GM23338 (cell line): ENCODE measurements around the gene GRIN3A. TPM values are rescaled to one million over a fixed set of nuclear protein-coding genes. Genes with fewer than 3 reads are reported as not detected.

Experiments
- ATAC-seq: fragments of 200-7000 bp; cut with Tn5 transposase; 3 replicates; pipeline ENCODE4 v1.9.1; 2020
- DNase-seq: peaks from one replicate; pipeline ENCODE4 v3.0.0-alpha.2; 2015; ENCODE audit warnings: low spot score
- H2AFZ ChIP-seq: fragments of 200-600 bp; sonication (generic); 2 replicates; pipeline ENCODE4 v1.8.0; 2016; ENCODE audit warnings: antibody characterized with exemption, mild to moderate bottlenecking, moderate library complexity
- H3F3A ChIP-seq: fragments of 200-600 bp; sonication (generic); replicated peaks from 2 replicates; pipeline ENCODE4 v1.8.0; 2017; ENCODE audit warnings: antibody characterized with exemption, mixed run types, low read depth
- H3K27ac ChIP-seq: fragments of 200-600 bp; sonication (generic); 2 replicates; pipeline ENCODE4 v1.6.1; 2016; ENCODE audit warnings: low read depth
- H3K27me3 ChIP-seq: fragments of 200-600 bp; sonication (generic); 2 replicates; pipeline ENCODE4 v1.8.0; 2016; ENCODE audit warnings: mild to moderate bottlenecking, mixed run types, moderate library complexity; ENCODE audit not compliant: insufficient read depth
- H3K36me3 ChIP-seq: fragments of 200-600 bp; sonication (generic); 2 replicates; pipeline ENCODE4 v1.8.0; 2016; ENCODE audit warnings: mild to moderate bottlenecking; ENCODE audit not compliant: insufficient read depth
- H3K4me1 ChIP-seq: fragments of 200-600 bp; sonication (generic); 2 replicates; pipeline ENCODE4 v1.8.0; 2016; ENCODE audit warnings: mild to moderate bottlenecking, moderate library complexity; ENCODE audit not compliant: insufficient read depth
- H3K4me2 ChIP-seq: fragments of 200-600 bp; sonication (generic); 2 replicates; pipeline ENCODE4 v1.7.1; 2017; ENCODE audit warnings: mixed run types
- H3K4me3 ChIP-seq: fragments of 200-600 bp; sonication (generic); 2 replicates; pipeline ENCODE4 v1.6.1; 2016; ENCODE audit warnings: mixed run types
- H3K79me2 ChIP-seq: fragments of 200-600 bp; sonication (generic); replicated peaks from 2 replicates; pipeline ENCODE4 v1.8.0; 2017; ENCODE audit warnings: mild to moderate bottlenecking; ENCODE audit not compliant: insufficient read depth
- H3K9me2 ChIP-seq: fragments of 200-600 bp; sonication (generic); 2 replicates; pipeline ENCODE4 v1.8.0; 2017; ENCODE audit not compliant: insufficient read depth
- H4K20me1 ChIP-seq: fragments of 200-600 bp; sonication (generic); replicated peaks from 2 replicates; pipeline ENCODE4 v1.8.0; 2017; ENCODE audit warnings: mild to moderate bottlenecking; ENCODE audit not compliant: insufficient read depth
- H3K27ac Mint-ChIP-seq: 2 replicates; pipeline ENCODE4 v1.8.0; 2020; ENCODE audit warnings: inconsistent platforms, mild to moderate bottlenecking, moderate library complexity, mixed read lengths
- H3K27me3 Mint-ChIP-seq: 3 replicates; pipeline ENCODE4 v1.8.0; 2022; ENCODE audit warnings: low read depth, mild to moderate bottlenecking, moderate library complexity, mixed read lengths, inconsistent platforms; ENCODE audit not compliant: insufficient read depth, poor library complexity
- H3K36me3 Mint-ChIP-seq: 3 replicates; pipeline ENCODE4 v1.8.0; 2021; ENCODE audit warnings: low read depth, mild to moderate bottlenecking, inconsistent platforms, moderate library complexity, mixed read lengths
- H3K4me1 Mint-ChIP-seq: 3 replicates; pipeline ENCODE4 v1.8.0; 2020; ENCODE audit warnings: mild to moderate bottlenecking, inconsistent platforms, mixed read lengths
- H3K4me3 Mint-ChIP-seq: 3 replicates; pipeline ENCODE4 v1.8.0; 2021; ENCODE audit warnings: moderate library complexity, mild to moderate bottlenecking, inconsistent platforms, mixed read lengths
- H3K9me3 Mint-ChIP-seq: 3 replicates; pipeline ENCODE4 v1.8.0; 2020; ENCODE audit warnings: moderate library complexity, mild to moderate bottlenecking, inconsistent platforms, mixed read lengths
- CREB1 ChIP-seq: fragments of 250-450 bp; sonication (Bioruptor Pico); IDR thresholded peaks from 2 replicates; pipeline ENCODE4 v1.5.0; 2020; ENCODE audit warnings: low read depth, mild to moderate bottlenecking, moderate library complexity
- CTCF ChIP-seq, 2 experiments: fragments of 200-600 bp in 1 of 2; sonication (generic) in 1 of 2; conservative IDR thresholded peaks; 2 replicates each; pipeline versions ENCODE4 v1.5.1 to v1.6.1; 2016 to 2017; ENCODE audit warnings: antibody characterized with exemption in 2 of 2, low read depth in 2 of 2, mild to moderate bottlenecking in 2 of 2, moderate library complexity in 1 of 2
- EZH2 ChIP-seq: fragments of 200-600 bp; sonication (generic); IDR thresholded peaks from one replicate; pipeline ENCODE4 v1.8.0; 2017; ENCODE audit warnings: antibody characterized with exemption, mild to moderate bottlenecking, low read depth; ENCODE audit not compliant: unreplicated experiment
- EZH2phosphoT487 ChIP-seq: fragments of 200-600 bp; sonication (generic); IDR thresholded peaks from one replicate; pipeline ENCODE4 v1.8.1; 2018; ENCODE audit warnings: antibody characterized with exemption; ENCODE audit not compliant: unreplicated experiment
- JUNB ChIP-seq: IDR thresholded peaks from one replicate; pipeline ENCODE4 v1.6.1; 2016; ENCODE audit warnings: antibody characterized with exemption; ENCODE audit not compliant: unreplicated experiment
- NANOG ChIP-seq: IDR thresholded peaks from 2 replicates; pipeline ENCODE4 v1.6.1; 2016; ENCODE audit warnings: antibody characterized with exemption, borderline replicate concordance
- STAT1 ChIP-seq: IDR thresholded peaks from one replicate; pipeline ENCODE4 v1.6.1; 2016; ENCODE audit warnings: antibody characterized with exemption; ENCODE audit not compliant: unreplicated experiment
- ZNF114 ChIP-seq: fragments of 250-450 bp; sonication (Bioruptor Pico); IDR thresholded peaks from 2 replicates; pipeline ENCODE4 v1.5.0; 2020; ENCODE audit warnings: mild to moderate bottlenecking, moderate library complexity
- ZNF331 ChIP-seq: fragments of 250-450 bp; sonication (Bioruptor Pico); IDR thresholded peaks from 2 replicates; pipeline ENCODE4 v1.5.0; 2020; ENCODE audit warnings: low read depth, mild to moderate bottlenecking, moderate library complexity
- polyA plus RNA-seq: library from polyadenylated mRNA; unstranded; fragments of >200 nt; fragmentation: Nextera tagmentation; extraction: Ambion mirVana; gene quantifications from 2 replicates; pipeline ENCODE4 v1.2.1, GENCODE V29; 2016
- total RNA-seq: library from RNA; depleted of rRNA; stranded (reverse); fragments of >200 nt; shearing (Covaris generic); gene quantifications from 2 replicates; pipeline ENCODE4 v1.2.3, GENCODE V29; 2014
- TF ChIP-seq, protein P1 (sequence below): fragments of 250-450 bp; sonication (Bioruptor Pico); IDR thresholded peaks from 2 replicates; pipeline ENCODE4 v1.5.0; 2020; ENCODE audit warnings: mild to moderate bottlenecking, moderate library complexity
- TF ChIP-seq, protein P2 (sequence below): IDR thresholded peaks from one replicate; pipeline ENCODE4 v1.6.1; 2018; ENCODE audit warnings: antibody characterized with exemption; ENCODE audit not compliant: unreplicated experiment

The GRIN3A gene
- total and polyA plus RNA-seq, 2 experiments from 2014 or later: 0.03 to 0.05 TPM

GRCh38 chr9:101758304-101758930, 20.0 kb upstream of the GRIN3A start:
- H2AFZ ChIP-seq: no peak overlapping the region
- Mint-ChIP-seq H3K4me1 (no peaks in the 10 kb centered on the region), H3K36me3 (no peaks in the 10 kb centered on the region), H3K4me3 (no peak overlapping the region), H3K27ac (no peak overlapping the region), H3K9me3 (peaks cover 30% of the 10 kb centered on the region; the same call in 2 of the 3 replicates), H3K27me3 (no peaks in the 10 kb centered on the region)
- no peak overlapping the region for H3K4me2 ChIP-seq
- no peaks in the 10 kb centered on the region for H3K4me1 ChIP-seq
- H3K36me3 ChIP-seq: no peaks in the 10 kb centered on the region
- H3K79me2 ChIP-seq: no peaks in the 10 kb centered on the region
- H4K20me1 ChIP-seq: no peaks in the 10 kb centered on the region
- no peak overlapping the region for H3K27ac ChIP-seq
- no peak for ATAC-seq
- H3F3A ChIP-seq: no peaks in the 10 kb centered on the region
- H3K27me3 ChIP-seq: no peaks in the 10 kb centered on the region
- no peaks in the 10 kb centered on the region for H3K9me2 ChIP-seq
- DNase-seq: no peak
- no peak overlapping the region for H3K4me3 ChIP-seq
- TF ChIP-seq CREB1 (CRISPR knock-in tag) (no peak), ZNF114 (CRISPR knock-in tag) (no peak), JUNB (no peak), STAT1 (no peak), ZNF331 (CRISPR knock-in tag) (no peak), EZH2 (no peak), EZH2phosphoT487 (no peak), NANOG (no peak), CTCF (conservative IDR thresholded peaks at IDR 0.05; ENCODE audit: low read depth in 2 of 2) (no peak)
- TF ChIP-seq, protein P1, sequence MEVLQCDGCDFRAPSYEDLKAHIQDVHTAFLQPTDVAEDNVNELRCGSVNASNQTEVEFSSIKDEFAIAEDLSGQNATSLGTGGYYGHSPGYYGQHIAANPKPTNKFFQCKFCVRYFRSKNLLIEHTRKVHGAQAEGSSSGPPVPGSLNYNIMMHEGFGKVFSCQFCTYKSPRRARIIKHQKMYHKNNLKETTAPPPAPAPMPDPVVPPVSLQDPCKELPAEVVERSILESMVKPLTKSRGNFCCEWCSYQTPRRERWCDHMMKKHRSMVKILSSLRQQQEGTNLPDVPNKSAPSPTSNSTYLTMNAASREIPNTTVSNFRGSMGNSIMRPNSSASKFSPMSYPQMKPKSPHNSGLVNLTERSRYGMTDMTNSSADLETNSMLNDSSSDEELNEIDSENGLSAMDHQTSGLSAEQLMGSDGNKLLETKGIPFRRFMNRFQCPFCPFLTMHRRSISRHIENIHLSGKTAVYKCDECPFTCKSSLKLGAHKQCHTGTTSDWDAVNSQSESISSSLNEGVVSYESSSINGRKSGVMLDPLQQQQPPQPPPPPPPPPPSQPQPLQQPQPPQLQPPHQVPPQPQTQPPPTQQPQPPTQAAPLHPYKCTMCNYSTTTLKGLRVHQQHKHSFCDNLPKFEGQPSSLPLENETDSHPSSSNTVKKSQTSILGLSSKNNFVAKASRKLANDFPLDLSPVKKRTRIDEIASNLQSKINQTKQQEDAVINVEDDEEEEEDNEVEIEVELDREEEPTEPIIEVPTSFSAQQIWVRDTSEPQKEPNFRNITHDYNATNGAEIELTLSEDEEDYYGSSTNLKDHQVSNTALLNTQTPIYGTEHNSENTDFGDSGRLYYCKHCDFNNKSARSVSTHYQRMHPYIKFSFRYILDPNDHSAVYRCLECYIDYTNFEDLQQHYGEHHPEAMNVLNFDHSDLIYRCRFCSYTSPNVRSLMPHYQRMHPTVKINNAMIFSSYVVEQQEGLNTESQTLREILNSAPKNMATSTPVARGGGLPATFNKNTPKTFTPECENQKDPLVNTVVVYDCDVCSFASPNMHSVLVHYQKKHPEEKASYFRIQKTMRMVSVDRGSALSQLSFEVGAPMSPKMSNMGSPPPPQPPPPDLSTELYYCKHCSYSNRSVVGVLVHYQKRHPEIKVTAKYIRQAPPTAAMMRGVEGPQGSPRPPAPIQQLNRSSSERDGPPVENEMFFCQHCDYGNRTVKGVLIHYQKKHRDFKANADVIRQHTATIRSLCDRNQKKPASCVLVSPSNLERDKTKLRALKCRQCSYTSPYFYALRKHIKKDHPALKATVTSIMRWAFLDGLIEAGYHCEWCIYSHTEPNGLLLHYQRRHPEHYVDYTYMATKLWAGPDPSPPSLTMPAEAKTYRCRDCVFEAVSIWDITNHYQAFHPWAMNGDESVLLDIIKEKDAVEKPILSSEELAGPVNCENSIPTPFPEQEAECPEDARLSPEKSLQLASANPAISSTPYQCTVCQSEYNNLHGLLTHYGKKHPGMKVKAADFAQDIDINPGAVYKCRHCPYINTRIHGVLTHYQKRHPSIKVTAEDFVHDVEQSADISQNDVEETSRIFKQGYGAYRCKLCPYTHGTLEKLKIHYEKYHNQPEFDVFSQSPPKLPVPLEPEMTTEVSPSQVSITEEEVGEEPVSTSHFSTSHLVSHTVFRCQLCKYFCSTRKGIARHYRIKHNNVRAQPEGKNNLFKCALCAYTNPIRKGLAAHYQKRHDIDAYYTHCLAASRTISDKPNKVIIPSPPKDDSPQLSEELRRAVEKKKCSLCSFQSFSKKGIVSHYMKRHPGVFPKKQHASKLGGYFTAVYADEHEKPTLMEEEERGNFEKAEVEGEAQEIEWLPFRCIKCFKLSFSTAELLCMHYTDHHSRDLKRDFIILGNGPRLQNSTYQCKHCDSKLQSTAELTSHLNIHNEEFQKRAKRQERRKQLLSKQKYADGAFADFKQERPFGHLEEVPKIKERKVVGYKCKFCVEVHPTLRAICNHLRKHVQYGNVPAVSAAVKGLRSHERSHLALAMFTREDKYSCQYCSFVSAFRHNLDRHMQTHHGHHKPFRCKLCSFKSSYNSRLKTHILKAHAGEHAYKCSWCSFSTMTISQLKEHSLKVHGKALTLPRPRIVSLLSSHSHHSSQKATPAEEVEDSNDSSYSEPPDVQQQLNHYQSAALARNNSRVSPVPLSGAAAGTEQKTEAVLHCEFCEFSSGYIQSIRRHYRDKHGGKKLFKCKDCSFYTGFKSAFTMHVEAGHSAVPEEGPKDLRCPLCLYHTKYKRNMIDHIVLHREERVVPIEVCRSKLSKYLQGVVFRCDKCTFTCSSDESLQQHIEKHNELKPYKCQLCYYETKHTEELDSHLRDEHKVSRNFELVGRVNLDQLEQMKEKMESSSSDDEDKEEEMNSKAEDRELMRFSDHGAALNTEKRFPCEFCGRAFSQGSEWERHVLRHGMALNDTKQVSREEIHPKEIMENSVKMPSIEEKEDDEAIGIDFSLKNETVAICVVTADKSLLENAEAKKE (CRISPR knock-in tag): no peak
- TF ChIP-seq, protein P2, sequence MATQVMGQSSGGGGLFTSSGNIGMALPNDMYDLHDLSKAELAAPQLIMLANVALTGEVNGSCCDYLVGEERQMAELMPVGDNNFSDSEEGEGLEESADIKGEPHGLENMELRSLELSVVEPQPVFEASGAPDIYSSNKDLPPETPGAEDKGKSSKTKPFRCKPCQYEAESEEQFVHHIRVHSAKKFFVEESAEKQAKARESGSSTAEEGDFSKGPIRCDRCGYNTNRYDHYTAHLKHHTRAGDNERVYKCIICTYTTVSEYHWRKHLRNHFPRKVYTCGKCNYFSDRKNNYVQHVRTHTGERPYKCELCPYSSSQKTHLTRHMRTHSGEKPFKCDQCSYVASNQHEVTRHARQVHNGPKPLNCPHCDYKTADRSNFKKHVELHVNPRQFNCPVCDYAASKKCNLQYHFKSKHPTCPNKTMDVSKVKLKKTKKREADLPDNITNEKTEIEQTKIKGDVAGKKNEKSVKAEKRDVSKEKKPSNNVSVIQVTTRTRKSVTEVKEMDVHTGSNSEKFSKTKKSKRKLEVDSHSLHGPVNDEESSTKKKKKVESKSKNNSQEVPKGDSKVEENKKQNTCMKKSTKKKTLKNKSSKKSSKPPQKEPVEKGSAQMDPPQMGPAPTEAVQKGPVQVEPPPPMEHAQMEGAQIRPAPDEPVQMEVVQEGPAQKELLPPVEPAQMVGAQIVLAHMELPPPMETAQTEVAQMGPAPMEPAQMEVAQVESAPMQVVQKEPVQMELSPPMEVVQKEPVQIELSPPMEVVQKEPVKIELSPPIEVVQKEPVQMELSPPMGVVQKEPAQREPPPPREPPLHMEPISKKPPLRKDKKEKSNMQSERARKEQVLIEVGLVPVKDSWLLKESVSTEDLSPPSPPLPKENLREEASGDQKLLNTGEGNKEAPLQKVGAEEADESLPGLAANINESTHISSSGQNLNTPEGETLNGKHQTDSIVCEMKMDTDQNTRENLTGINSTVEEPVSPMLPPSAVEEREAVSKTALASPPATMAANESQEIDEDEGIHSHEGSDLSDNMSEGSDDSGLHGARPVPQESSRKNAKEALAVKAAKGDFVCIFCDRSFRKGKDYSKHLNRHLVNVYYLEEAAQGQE: no peak
